OCI-M1 (cell line): ENCODE data around the gene GID8.
A peak's percentile ranks its signal among the peaks of the same experiment; 100 is the strongest.

Experiments
- DNase-seq: peaks from one replicate; lab custom pipeline; 2025; lab: John Stamatoyannopoulos, UW

Gene GID8

GRCh38 chr20:62902926-62903615 is 34.9 kb upstream of the GID8 start:
- no peak for DNase-seq

- DNase-seq, result no peak
Observed at GRCh38 chr20:62905536-62906117, 32.3 kb upstream of the GID8 start.

GRCh38 chr20:62906209-62906608 is 31.7 kb upstream of the GID8 start:
- DNase-seq, result no peak

GRCh38 chr20:62906647-62907375 is 31.1 kb upstream of the GID8 start:
- DNase-seq, result no peak

- no peak for DNase-seq
Observed at GRCh38 chr20:62907384-62908317, 30.3 kb upstream of the GID8 start.

- no peak for DNase-seq
Observed at GRCh38 chr20:62908971-62909791, 28.8 kb upstream of the GID8 start.

- DNase-seq, result no peak
Observed at GRCh38 chr20:62910217-62910766, 27.7 kb upstream of the GID8 start.

- no peak for DNase-seq
Observed at GRCh38 chr20:62910777-62911497, 27.0 kb upstream of the GID8 start.

GRCh38 chr20:62911701-62912280 is 26.2 kb upstream of the GID8 start:
- DNase-seq, result no peak

- DNase-seq, result no peak
Observed at GRCh38 chr20:62913043-62913630, 24.8 kb upstream of the GID8 start.

GRCh38 chr20:62914436-62914835 is 23.5 kb upstream of the GID8 start:
- no peak for DNase-seq

GRCh38 chr20:62914970-62915457 is 22.9 kb upstream of the GID8 start:
- no peak for DNase-seq

GRCh38 chr20:62916703-62917476 is 21.1 kb upstream of the GID8 start:
- no peak for DNase-seq

GRCh38 chr20:62917720-62918119 is 20.2 kb upstream of the GID8 start:
- DNase-seq, result no peak

- no peak for DNase-seq
Observed at GRCh38 chr20:62918147-62918546, 19.8 kb upstream of the GID8 start.

- DNase-seq, result no peak
Observed at GRCh38 chr20:62918831-62919230, 19.1 kb upstream of the GID8 start.

- DNase-seq, result no peak
Observed at GRCh38 chr20:62920039-62920645, 17.8 kb upstream of the GID8 start.

GRCh38 chr20:62921119-62921687 is 16.7 kb upstream of the GID8 start:
- DNase-seq, result peak; percentile 69
